Dorsolateral prefrontal cortex (tissue), 118 donors: ENCODE results near the gene CHRM1. TPM values are rescaled to one million over a fixed set of nuclear protein-coding genes. Genes with fewer than 3 reads are reported as not detected.

ENCODE experiments used
- total RNA-seq, 120 experiments: library from RNA; stranded (reverse); gene quantifications; one replicate each; pipeline versions ENCODE4 v1.2.3 to v1.2.4, GENCODE V29; 2022

The CHRM1 gene
- total RNA-seq, 120 experiments from 2014 or later, result 17.2 to 91.6 (median 58.7) TPM

Other genes with a start within 250 kb of the CHRM1 start
- 1 to 10 TPM; 3.8 to 9.7 (median 6.4) TPM for gene UQCC3, start 249.7 kb downstream of the CHRM1 start, total RNA-seq
- gene LBHD1, start 249.1 kb downstream of the CHRM1 start, total RNA-seq, result 10 to 100 TPM in 1 of 120 experiments, 1 to 10 TPM in 119; 1.5 to 11.0 (median 4.6) TPM
- 10 to 100 TPM; 50.5 to 93.7 (median 71.1) TPM for gene UBXN1, start 242.3 kb downstream of the CHRM1 start, total RNA-seq
- gene LRRN4CL, start 231.8 kb downstream of the CHRM1 start, total RNA-seq, result 1 to 10 TPM in 33 of 120 experiments, under 1 TPM in 84, not detected in 3; 0.18 to 3.0 (median 0.71) TPM
- 100 to 1,000 TPM; 172 to 618 (median 433) TPM for gene BSCL2, start 213.9 kb downstream of the CHRM1 start, total RNA-seq
- 100 to 1,000 TPM in 115 of 120 experiments, 10 to 100 TPM in 5; 71.3 to 383 (median 216) TPM for gene GNG3, start 213.7 kb downstream of the CHRM1 start, total RNA-seq
- gene HNRNPUL2, start 193.9 kb downstream of the CHRM1 start, total RNA-seq, result 100 to 1,000 TPM in 1 of 120 experiments, 10 to 100 TPM in 119; 49.2 to 100 (median 74.3) TPM
- gene TTC9C, start 192.9 kb downstream of the CHRM1 start, total RNA-seq, result 10 to 100 TPM; 21.6 to 58.1 (median 38.1) TPM
- gene ZBTB3, start 167.2 kb downstream of the CHRM1 start, total RNA-seq, result 10 to 100 TPM in 115 of 120 experiments, 1 to 10 TPM in 5; 6.9 to 30.3 (median 15.2) TPM
- gene POLR2G, start 159.8 kb downstream of the CHRM1 start, total RNA-seq, result 10 to 100 TPM; 35.8 to 95.3 (median 54.4) TPM
- gene TAF6L, start 150.0 kb downstream of the CHRM1 start, total RNA-seq, result 10 to 100 TPM in 118 of 120 experiments, 1 to 10 TPM in 2; 9.3 to 39.3 (median 22.8) TPM
- gene TMEM179B, start 134.0 kb downstream of the CHRM1 start, total RNA-seq, result 10 to 100 TPM; 12.2 to 34.2 (median 19.6) TPM
- 10 to 100 TPM; 10.1 to 27.1 (median 19.7) TPM for gene TMEM223, start 129.4 kb downstream of the CHRM1 start, total RNA-seq
- 100 to 1,000 TPM in 2 of 120 experiments, 10 to 100 TPM in 118; 45.9 to 110 (median 66.3) TPM for gene NXF1, start 115.9 kb downstream of the CHRM1 start, total RNA-seq
- 10 to 100 TPM; 32.4 to 53.5 (median 41.9) TPM for gene STX5, start 89.3 kb downstream of the CHRM1 start, total RNA-seq
- gene TEX54, start 88.5 kb downstream of the CHRM1 start, total RNA-seq, result 1 to 10 TPM in 1 of 120 experiments, not detected in 119; 2.6 TPM
- gene WDR74, start 81.8 kb downstream of the CHRM1 start, total RNA-seq, result 10 to 100 TPM; 23.7 to 53.8 (median 36.2) TPM
- 100 to 1,000 TPM; 101 to 299 (median 140) TPM for gene SLC3A2, start 40.5 kb downstream of the CHRM1 start, total RNA-seq
- 10 to 100 TPM in 2 of 120 experiments, 1 to 10 TPM in 63, under 1 TPM in 49, not detected in 6; 0.22 to 15.5 (median 1.1) TPM for gene SLC22A6, start 63.6 kb upstream of the CHRM1 start, total RNA-seq
- 1 to 10 TPM in 32 of 120 experiments, under 1 TPM in 14, not detected in 74; 0.08 to 7.8 (median 2.0) TPM for gene SLC22A8, start 94.5 kb upstream of the CHRM1 start, total RNA-seq
- gene SLC22A24, start 222.9 kb upstream of the CHRM1 start, total RNA-seq, result under 1 TPM in 2 of 120 experiments, not detected in 118; 0.32 to 0.51 TPM